Duodenal mucosa (tissue), 2 donors: ENCODE results near the gene SNRNP70.
A peak's percentile ranks its signal among the peaks of the same experiment; 100 is the strongest.
"Not testable (repeated sequence)": the region's sequence is repeated elsewhere in the genome, so short reads cannot be mapped to it uniquely, and the experiment has no call there.

Experiments used
- H3K27ac ChIP-seq: one replicate; pipeline ENCODE4 v1.7.0; 2013; ENCODE audit warnings: low read depth, low read length
- H3K27me3 ChIP-seq, 2 donors: one replicate each; pipeline ENCODE4 v1.7.0; 2013; ENCODE audit warnings: low read length in 2 of 2, control low read depth in 1 of 2; ENCODE audit not compliant: insufficient read depth in 2 of 2, control insufficient read depth in 1 of 2
- H3K36me3 ChIP-seq, 2 donors: one replicate each; pipeline ENCODE4 v1.7.0; 2013; ENCODE audit warnings: low read length in 2 of 2, control low read depth in 1 of 2; ENCODE audit not compliant: insufficient read depth in 2 of 2, control insufficient read depth in 1 of 2
- H3K4me1 ChIP-seq, 2 donors: one replicate each; pipeline ENCODE4 v1.7.0; 2013; ENCODE audit warnings: low read length in 2 of 2, control low read depth in 1 of 2; ENCODE audit not compliant: insufficient read depth in 2 of 2, control insufficient read depth in 1 of 2
- H3K4me3 ChIP-seq, 2 donors: one replicate each; pipeline ENCODE4 v1.7.0; 2013; ENCODE audit warnings: low read length in 2 of 2, low read depth in 1 of 2
- H3K9ac ChIP-seq, 2 donors: one replicate each; pipeline ENCODE4 v1.7.0; 2013; ENCODE audit warnings: low read length in 2 of 2, low read depth in 1 of 2
- H3K9me3 ChIP-seq, 2 donors: one replicate each; pipeline ENCODE4 v1.7.0; 2013; ENCODE audit warnings: low read length in 2 of 2, control low read depth in 1 of 2; ENCODE audit not compliant: control insufficient read depth in 1 of 2

Gene SNRNP70

GRCh38 chr19:49050376-49051033, 34.7 kb upstream of the SNRNP70 start:
- not testable (repeated sequence) for H3K36me3 ChIP-seq, H3K27ac ChIP-seq

GRCh38 chr19:49056101-49056901, 28.9 kb upstream of the SNRNP70 start:
- Histone ChIP-seq H3K4me3 (peak overlapping the region; percentile 58 to 73), H3K27ac (no peak overlapping the region), H3K27me3 (peaks cover 13 to 23% of the 10 kb centered on the region in 2 donors), H3K4me1 (peaks cover 5 to 19% of the 10 kb centered on the region in 2 donors), H3K9ac (peak overlapping the region in 1 of 2 donors; percentile 43), H3K36me3 (no peaks in the 10 kb centered on the region), H3K9me3 (no peaks in the 10 kb centered on the region)

More at GRCh38 chr19:49050376-49051033, 34.7 kb upstream of the SNRNP70 start:
- not testable (repeated sequence) for H3K9ac ChIP-seq, H3K4me3 ChIP-seq, H3K27me3 ChIP-seq, H3K4me1 ChIP-seq, H3K9me3 ChIP-seq

GRCh38 chr19:49056902-49057596, 28.2 kb upstream of the SNRNP70 start:
- Histone ChIP-seq H3K4me3 (peak overlapping the region; percentile 58 to 73), H3K9ac (peak overlapping the region in 1 of 2 donors; percentile 43), H3K27me3 (peaks cover 13 to 25% of the 10 kb centered on the region in 2 donors), H3K4me1 (peaks cover 5 to 19% of the 10 kb centered on the region in 2 donors)
- H3K27ac ChIP-seq, H3K9me3 ChIP-seq, H3K36me3 ChIP-seq: not testable (repeated sequence)

GRCh38 chr19:49057636-49058234, 27.5 kb upstream of the SNRNP70 start, which contains the start of gene CGB7:
Gene CGB7 (minus strand): TSS chr19:49057749. CDS start chr19:49055375, 2,374 bp downstream.
- Histone ChIP-seq H3K27me3 (peaks cover 13 to 25% of the 10 kb centered on the region in 2 donors), H3K36me3 (no peaks in the 10 kb centered on the region), H3K4me1 (peaks cover 5 to 19% of the 10 kb centered on the region in 2 donors), H3K27ac (no peak within 1 kb of the TSS), H3K9me3 (no peaks in the 10 kb centered on the region), H3K9ac (peak within 1 kb of the TSS in 1 of 2 donors; percentile 43), H3K4me3 (peak within 1 kb of the TSS; percentile 58 to 73)

- H3K36me3 ChIP-seq, result no peaks in the 10 kb centered on the region
- peaks cover 13 to 25% of the 10 kb centered on the region in 2 donors for H3K27me3 ChIP-seq
- H3K27ac ChIP-seq, result no peak overlapping the region
- H3K9ac ChIP-seq, result no peak overlapping the region
- H3K4me1 ChIP-seq, result peaks cover 5 to 19% of the 10 kb centered on the region in 2 donors
- no peaks in the 10 kb centered on the region for H3K9me3 ChIP-seq
- no peak overlapping the region for H3K4me3 ChIP-seq
These were observed 26.7 kb upstream of the SNRNP70 start for GRCh38 chr19:49058562-49058961.

GRCh38 chr19:49059053-49059452, 26.2 kb upstream of the SNRNP70 start:
- Histone ChIP-seq H3K27ac (no peak overlapping the region), H3K36me3 (no peaks in the 10 kb centered on the region), H3K4me3 (no peak overlapping the region), H3K27me3 (peaks cover 13 to 25% of the 10 kb centered on the region in 2 donors), H3K9me3 (no peaks in the 10 kb centered on the region), H3K9ac (no peak overlapping the region), H3K4me1 (peaks cover 5 to 19% of the 10 kb centered on the region in 2 donors)

- no peaks in the 10 kb centered on the region for H3K36me3 ChIP-seq
- H3K4me1 ChIP-seq, result peaks cover 5 to 19% of the 10 kb centered on the region in 2 donors
- peaks cover 20 to 32% of the 10 kb centered on the region in 2 donors for H3K27me3 ChIP-seq
- H3K9me3 ChIP-seq, result no peaks in the 10 kb centered on the region
- no peak overlapping the region for H3K27ac ChIP-seq
- no peak overlapping the region for H3K9ac ChIP-seq
- H3K4me3 ChIP-seq, result no peak overlapping the region
These were observed 24.3 kb upstream of the SNRNP70 start for GRCh38 chr19:49061000-49061399.

- peaks cover 5 to 16% of the 10 kb centered on the region in 2 donors for H3K4me1 ChIP-seq
- H3K27me3 ChIP-seq, result peaks cover 20 to 35% of the 10 kb centered on the region in 2 donors
- no peaks in the 10 kb centered on the region for H3K9me3 ChIP-seq
- no peaks in the 10 kb centered on the region for H3K36me3 ChIP-seq
- no peak overlapping the region for H3K4me3 ChIP-seq
- no peak overlapping the region for H3K9ac ChIP-seq
- no peak overlapping the region for H3K27ac ChIP-seq
These were observed 23.8 kb upstream of the SNRNP70 start for GRCh38 chr19:49061445-49061844.

GRCh38 chr19:49064029-49064629, 21.1 kb upstream of the SNRNP70 start:
- H3K27ac ChIP-seq, result no peak overlapping the region

More at GRCh38 chr19:49064029-49064629, 21.1 kb upstream of the SNRNP70 start:
- Histone ChIP-seq H3K9ac (no peak overlapping the region), H3K4me3 (no peak overlapping the region), H3K36me3 (no peaks in the 10 kb centered on the region), H3K4me1 (no peaks in the 10 kb centered on the region), H3K27me3 (peaks cover 32 to 34% of the 10 kb centered on the region in 2 donors), H3K9me3 (no peaks in the 10 kb centered on the region)
